Stimulated activated CD4-positive, alpha-beta T cell treated with anti-CD3 and anti-CD28 coated beads, Interleukin-4, amount 100 ng/mL, for 48 hours (primary cell): Measurements from ENCODE around the gene ARL5A.

Experiments
- DNase-seq, 2 donors: peaks; one replicate each; pipeline ENCODE4 v3.0.0-alpha.2; 2020; ENCODE audit warnings: low read depth in 2 of 2

ARL5A gene

DNA sequence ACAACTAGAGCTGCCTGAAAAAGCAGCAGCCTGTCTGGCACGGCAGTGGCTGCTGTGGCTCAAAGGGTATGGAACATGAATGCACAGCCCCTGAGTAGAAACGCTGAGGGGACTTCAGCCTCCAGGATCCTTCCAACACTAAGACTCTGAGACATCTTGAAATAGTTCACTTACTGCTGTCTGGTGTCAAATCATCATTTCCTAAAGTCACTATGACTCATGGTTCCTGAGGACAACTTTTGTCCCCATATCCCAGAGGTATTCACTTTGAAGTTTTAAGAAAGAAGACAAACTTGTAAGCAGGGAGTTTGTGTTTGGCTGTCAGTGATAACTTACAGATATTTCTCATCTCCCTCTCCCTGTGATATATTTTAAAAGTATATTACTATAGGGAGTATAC is 60.7 kb downstream of the ARL5A start:
- no peak for DNase-seq

DNA sequence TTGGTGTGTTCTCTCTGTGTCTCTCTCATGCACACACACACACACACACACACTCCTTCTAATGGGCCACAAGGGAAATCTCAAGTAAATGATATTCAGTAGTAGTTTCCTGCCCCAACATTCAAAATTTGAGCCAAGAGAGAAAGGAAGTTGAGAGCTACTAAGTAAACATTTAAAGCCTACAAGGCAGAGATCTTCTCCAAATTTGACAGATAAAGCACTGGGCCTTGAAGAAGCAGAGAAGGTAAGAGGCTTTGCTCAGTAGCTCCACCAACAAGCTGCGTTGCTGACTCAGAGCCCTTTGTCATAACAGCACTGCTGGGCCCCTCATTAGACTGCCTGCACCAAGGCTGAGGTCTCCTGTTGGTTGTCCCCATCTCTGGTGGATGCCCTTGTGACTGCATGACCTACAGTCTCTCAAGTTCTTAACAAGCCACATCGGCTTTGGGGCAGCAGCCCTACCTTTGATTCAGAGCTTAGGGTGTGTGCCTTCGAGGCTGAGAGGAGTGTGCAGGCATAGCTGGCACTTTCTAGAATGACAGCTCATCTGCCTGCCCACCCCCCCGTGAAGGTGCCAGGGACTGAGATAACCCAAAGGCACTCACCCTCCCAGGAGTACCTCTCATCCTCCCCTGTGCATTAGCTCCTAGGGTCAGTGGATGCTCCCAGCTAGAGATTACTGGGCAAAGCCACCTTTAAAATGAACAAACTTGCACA is 61.6 kb downstream of the ARL5A start:
- peak; percentile 8 to 11 for DNase-seq

- no peak for DNase-seq
Measured at GRCh38 chr2:151765760-151766410, 62.3 kb downstream of the ARL5A start.

- DNase-seq = no peak
Measured at GRCh38 chr2:151762694-151763093, 65.5 kb downstream of the ARL5A start.

GRCh38 chr2:151761687-151762086 is 66.5 kb downstream of the ARL5A start:
- no peak for DNase-seq

- no peak for DNase-seq
Measured at GRCh38 chr2:151761193-151761592, 67.0 kb downstream of the ARL5A start.

DNA sequence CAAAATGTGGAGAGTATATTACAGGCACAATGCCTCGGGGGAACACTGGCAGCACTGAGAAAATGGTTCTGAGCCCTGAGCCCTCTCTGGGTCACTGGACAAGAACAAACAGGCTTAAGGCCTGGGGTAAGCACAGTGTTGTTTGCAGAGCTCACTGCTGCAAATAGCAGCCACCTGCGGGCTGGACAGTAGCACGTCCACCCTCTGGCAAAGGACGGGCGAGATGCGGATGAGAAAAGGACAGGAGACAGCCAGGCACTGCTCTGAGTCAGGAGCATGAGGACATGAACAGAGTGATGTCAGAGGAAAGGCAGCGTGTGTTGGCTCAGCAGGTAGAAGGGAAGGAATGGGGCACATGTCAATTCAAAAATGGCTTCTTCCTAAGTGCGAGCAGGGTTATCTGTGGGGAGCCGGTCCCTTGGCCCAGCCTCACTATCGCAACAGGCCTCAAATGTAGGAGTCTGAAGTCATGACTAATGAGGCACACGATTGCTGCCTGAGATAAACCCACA is 68.0 kb downstream of the ARL5A start:
- DNase-seq = no peak

DNA sequence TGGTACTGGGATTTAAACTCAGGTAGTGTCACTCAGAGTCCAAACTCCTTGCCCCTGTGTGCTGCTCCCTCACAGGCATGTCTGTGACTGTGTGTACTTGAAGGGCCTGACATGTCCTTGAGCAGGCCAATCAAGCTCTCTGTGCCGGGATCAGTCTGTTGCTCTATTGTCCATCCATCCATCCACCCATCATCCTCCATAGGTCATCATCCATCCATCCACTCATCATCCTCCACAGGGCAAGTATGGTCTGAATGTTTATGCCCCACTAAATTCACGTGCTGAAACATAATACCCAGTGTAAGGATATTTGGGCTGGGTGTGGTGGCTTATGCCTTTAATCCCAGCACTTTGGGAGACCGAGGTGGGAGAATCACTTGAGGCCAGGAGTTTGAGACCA is 69.5 kb downstream of the ARL5A start:
- DNase-seq = no peak

DNA sequence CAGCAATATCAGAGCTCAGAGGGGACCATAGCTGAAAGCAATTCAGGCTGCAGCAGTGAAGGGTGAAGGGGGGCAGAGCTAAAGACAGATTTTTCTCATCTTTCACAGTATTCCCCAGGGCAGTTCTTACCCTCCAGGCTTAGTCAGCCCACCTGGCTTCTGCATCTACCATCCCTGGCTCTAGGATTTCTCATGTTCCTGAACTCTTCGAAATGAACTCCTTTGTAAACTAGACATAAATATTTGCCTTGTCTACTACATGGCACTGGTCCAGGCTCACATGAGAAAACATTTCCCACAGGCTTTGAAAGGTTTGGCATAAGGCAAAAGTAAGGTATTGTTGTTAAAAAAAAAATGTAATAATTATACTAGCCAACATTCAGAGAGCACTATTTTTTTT is 70.4 kb downstream of the ARL5A start:
- DNase-seq = no peak

DNA sequence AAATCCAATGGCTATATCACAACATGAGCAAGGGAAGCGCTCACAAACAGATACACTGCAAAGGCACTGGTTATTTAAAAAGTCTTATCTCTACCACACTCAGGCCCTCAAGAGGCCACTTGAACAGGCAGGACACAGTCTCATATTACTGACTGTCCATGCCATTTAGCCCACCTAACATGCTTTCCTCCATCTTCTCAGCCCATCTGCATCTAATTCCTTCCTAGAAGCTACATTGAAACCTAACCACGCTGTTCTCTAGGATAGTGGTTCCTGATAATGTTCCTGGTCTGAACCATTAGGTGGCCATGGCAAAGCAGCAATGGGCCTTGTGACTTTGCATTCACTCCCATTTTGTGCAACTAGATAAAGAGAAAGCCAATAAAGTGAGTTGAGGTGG is 71.4 kb downstream of the ARL5A start:
- no peak for DNase-seq

GRCh38 chr2:151754253-151754897 is 73.8 kb downstream of the ARL5A start:
- no peak for DNase-seq

DNA sequence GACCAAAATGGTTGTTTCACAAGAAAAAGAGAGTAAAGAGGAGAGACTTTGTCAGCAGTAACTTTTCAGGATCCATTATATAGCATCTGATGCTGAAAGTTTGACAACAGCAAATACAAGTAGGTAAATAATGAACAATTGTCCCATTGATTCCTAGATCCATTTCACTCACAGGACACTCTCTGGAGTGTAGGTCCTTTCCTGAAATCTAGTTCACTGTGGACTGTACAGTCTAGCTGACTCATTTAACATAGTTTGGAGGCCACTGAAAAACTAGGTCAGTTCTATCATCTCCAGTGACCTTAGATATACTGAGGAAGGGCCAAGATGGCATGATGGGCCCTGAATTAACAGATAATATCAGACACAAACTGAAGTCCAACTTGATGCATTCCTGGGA is 74.7 kb downstream of the ARL5A start:
- no peak for DNase-seq
